Measurements from ENCODE around the gene NTRK2. TPM values are rescaled to one million over a fixed set of nuclear protein-coding genes. Genes with fewer than 3 reads are reported as not detected.

Gene NTRK2
- polyA plus RNA-seq, 1 donor: 17.6 TPM

DNA sequence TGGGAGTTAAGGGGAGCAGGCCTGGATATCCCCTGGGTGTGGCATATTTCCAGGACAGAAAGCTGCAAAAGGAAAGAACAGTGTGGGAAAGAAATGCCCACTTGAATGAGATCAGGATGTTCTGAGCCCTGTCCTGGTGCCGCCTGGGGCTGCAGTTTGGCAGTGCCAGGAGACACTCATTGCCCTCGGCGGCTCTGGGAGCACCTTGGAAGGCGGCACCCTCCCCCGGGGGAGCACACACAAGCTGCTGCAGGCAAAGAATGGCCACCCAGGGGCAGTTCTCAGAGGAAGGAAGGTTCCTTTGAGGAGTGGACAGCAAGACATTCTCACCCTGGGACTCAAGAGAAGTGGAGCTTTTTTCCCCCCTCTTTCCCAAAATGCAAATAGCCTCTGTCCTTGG, 305.3 kb downstream of the NTRK2 start:
- no peak for DNase-seq (ENCODE audit: low read depth)

DNA sequence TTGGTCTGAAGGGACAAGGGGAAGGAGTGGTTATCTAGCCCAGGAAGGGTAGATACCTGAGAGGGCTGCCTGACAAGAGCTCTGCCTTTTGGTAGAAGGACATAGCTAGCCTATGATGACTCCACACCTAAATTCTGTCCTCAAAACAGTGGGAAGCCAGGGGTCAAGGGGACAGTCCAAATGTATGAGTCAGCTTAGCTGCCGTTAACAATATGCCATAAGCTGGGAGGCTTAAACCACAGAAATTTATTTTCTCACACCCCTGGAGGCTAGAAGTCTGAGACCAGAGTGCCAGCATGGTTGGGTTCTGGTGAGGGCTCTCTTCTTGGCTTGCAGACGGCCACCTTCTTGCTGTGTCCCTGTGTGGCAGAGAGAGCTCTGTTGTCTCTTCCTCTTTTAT, 306.4 kb downstream of the NTRK2 start:
- DNase-seq (ENCODE audit: low read depth): no peak

DNA sequence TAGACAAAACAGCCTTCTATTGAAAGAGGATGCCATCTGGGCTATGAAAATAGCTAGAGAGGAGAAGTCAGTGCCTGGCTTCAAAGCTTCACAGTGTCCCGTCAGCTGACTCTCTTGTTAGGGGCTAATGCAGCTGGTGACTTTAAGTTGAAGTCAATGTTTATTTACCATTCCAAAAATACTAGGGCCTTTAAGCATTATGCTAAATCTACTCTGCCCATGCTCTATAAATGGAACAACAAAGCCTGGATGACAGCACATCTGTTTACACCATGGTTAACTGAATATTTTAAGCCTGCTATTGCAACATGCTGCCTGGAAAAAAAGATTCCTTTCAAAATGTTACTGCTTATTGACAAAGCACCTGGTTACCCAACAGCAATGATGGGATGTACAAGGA, 309.1 kb downstream of the NTRK2 start:
- DNase-seq (ENCODE audit: low read depth): no peak

DNA sequence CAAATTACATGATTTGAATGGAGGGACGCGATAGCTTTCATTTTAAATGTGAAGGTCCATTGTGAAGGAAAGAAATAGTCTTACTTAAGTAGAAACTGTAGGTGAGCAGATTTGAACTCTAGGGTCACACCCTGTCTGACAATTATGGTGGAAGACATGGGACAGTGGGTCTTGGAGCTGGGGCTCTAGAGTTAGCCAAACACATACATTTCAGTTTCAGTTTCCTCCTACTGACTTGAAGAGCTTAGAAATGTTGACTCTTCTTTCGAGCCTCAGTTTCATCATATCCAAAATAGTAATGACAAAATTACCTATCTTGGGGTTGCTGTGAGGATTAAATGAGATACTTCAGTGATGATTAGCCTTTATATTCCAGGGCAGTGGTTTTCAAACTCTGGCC, 314.2 kb downstream of the NTRK2 start:
- no peak for DNase-seq (ENCODE audit: low read depth)

DNA sequence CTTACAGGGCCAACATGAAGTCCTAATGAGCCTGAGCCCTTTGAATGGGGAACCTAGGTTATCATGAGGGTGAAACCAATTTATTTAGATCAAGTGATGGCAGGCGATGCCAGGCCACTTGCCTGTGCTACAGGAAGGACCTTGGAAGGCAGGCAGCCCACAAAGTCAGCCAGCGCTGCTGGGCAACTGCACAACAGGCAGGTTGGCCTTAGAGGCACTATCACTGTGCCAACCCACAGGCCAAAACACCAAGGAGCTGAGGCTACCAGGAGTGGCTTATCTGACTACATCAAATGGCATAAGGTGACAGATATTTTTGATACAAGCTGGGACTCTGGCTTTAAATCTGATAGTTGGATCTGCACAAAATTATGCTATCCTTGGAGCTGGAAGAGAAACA, 319.1 kb downstream of the NTRK2 start:
- DNase-seq (ENCODE audit: low read depth): no peak

DNA sequence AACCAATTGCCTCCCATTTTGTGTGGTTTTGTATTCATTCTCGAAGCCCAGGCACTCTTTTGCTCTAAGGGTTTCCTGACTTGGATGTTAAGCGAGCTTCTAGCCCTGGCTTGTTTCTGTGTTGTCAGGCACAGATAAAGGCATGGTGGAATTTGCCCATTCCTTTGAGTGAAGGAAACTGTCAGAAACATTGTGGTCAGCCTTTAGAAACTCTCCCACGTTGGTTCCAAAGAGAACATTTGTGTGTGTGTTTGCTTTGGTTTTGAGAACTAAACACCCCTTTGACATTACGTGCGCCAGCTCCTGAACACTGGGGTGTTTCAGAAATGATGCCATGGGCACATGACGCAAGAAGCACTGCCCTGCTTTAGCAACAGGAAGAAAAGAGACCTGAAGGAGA, 320.9 kb downstream of the NTRK2 start:
- no peak for DNase-seq (ENCODE audit: low read depth)

DNA sequence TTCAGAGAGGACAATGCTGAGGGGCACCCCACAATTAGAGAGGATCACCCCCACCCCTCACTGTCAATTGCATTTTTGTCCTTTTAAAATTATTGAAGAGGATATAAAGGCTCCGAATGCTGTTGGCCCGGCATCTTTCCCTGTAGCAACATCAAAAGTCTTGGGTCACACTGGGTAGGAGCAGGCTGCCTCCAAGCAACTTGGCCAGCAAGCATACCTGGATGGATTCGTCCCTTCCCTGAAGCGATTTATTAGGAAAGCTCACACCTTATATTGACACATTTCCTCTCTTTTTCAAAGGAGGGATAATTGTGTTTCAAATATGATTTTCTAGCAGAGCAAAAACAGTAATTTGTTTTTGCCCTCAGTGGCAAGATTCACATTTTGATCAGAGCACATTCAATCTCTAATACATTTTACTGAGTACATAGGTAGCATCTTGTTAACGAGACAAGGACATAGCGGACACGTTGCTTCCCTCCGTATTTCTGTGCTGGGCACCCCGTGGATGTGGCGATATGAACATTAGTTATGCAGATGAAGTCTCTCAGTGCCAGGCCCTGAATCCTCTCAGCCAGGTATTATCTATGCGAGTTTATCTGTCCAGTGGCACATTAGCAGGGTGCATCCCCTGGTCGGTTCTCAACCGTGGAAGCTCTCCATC, 321.5 kb downstream of the NTRK2 start:
- DNase-seq (ENCODE audit: low read depth): no peak

DNA sequence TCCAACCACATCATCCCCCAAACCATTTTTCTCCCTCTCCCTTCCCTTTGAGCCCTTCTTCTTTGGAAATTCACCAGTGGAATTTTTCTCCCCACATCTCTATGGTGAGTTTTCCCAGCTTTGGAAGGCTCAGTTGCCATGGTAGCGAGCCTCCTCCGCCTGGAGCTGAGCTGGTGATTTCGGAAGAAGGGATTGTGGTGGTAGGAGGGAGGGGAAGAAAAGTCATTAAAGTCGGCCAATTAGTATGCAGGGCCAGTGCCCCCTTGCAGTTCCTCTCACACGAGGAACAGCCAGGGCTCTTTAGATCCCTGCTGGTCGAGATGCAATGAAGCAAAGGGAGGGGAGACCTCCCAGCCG, 322.0 kb downstream of the NTRK2 start:
- no peak for DNase-seq (ENCODE audit: low read depth)

DNA sequence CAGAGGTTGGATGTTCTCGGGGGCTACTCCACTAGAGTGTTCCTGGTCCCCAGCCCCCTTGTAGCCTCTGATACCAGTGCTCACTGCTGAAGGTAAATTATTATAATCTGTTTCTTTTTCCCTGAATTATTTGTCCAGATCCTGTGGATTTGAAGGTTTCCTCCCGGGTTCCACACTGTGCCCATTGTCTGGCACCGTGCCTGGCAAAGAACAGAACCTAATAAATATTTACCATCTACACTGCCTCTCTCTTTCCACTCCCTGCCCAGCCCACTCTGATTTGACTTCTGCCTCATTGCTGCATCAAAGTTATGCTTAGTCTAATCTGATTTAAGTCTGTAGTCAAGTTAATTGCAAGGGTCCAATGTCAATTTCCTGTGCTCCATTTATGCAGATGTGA, 322.9 kb downstream of the NTRK2 start:
- DNase-seq (ENCODE audit: low read depth): no peak

DNA sequence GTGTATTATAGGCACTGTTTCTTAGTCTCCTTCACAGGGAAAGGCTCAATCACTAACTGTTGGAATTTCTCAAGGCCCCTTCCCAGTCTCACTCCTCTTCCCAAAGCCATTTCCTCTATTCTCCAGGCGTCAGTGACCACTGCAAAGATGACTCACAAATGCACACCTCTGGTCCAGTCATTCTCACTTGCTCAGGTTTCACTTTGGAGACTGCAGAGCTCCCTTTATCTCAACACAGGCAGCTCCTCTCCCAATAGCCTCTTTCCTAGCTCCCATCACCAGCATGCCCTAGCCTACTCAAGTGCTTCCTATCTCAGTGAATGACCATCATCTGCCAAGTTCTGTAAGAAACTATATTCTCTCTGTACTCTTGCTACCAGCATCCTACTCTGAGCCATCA, 323.6 kb downstream of the NTRK2 start:
- no peak for DNase-seq (ENCODE audit: low read depth)

DNA sequence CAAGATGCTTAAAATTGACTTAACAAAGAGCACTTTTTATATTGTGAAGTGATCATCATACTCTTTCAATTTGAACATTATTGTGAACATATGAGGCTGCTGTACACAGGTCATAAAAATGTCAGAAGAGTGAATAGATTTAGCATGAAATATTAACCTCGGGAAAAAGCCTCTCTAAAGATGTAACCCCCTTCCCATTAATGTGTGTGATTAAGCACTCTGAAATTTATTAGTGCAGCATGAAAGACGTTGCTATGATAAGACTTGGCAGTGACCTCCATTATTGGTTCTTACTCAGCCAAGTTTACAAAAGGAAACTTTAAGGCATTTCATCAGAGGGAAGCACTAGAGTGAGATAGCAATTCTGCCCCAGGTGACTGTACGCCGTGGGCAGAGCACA, 326.5 kb downstream of the NTRK2 start:
- DNase-seq (ENCODE audit: low read depth): no peak

DNA sequence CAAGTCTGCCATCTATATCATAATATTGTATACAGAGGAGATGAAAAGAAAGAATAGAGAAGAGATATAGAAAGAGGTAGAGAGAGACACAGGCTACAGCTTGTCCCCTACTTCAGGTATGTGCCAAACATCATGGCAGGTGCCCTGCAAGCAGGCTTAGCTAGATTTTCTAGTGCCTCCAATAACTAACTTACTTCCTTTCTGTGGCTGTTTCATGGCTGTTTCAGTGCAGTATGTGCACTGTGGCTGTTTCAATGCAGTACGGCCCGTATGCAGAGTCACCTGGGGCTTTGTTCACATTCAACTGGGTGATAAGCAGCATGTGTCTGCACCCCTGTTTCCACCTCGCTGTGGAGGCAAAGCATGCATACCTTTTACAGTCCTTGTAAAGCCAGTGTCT, 327.2 kb downstream of the NTRK2 start:
- no peak for DNase-seq (ENCODE audit: low read depth)

DNA sequence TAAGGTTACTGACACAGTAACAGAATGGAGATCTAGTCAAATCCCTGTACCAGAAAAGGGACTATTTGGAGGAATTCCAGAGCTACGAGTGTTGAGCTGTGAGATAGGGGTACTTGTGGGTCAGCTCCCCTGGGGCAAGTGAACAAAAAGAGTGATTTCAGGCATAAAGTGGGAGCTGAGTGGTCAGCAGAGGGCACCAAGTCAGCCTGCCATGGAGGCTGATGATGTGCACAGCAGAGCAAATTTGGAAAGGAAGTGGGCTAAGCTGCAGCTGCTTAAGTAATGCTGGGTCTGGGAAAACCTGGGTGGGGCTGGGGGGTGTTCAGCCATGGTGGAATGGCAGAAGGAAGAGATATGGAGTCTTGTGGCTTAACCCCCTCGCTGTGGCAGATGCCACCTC, 327.9 kb downstream of the NTRK2 start:
- DNase-seq (ENCODE audit: low read depth): no peak

DNA sequence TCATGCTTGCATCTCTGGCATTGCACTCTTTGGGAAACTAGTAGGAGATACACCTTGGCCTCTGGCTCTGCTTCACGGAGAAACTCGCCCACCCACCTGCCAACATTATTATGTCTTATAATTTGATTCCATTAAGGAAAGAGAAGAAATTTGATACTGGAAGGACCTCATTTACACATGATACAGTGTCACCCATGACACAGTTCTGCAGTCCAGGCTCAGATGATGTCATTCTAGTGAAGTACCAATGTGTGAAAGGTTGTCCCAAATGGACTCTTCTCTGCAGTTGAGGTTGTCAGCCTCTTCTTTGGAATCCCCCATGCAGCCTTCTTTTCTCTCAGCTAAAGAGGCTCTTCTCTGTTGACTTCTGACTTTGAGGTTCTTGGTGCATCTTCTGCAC, 329.1 kb downstream of the NTRK2 start:
- DNase-seq (ENCODE audit: low read depth): no peak

DNA sequence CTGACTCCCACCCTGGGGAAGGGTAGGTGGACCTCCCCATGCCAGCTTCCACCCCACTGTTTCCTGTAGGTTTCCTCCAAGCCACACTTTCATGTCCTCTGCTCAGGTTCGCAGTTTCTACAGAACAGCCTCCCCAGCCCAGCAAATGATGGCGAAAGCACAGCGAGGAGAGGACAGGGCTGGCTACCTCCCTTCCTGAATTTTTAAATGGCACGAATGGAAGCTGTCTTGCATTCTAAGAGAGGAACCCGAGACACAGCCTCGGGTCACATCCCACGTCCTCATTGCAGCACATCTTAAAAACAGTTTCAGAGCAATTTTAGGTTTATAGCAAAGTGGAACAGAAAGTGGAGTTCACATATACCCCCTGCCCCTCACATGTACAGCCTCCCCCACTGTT, 330.3 kb downstream of the NTRK2 start:
- no peak for DNase-seq (ENCODE audit: low read depth)

DNA sequence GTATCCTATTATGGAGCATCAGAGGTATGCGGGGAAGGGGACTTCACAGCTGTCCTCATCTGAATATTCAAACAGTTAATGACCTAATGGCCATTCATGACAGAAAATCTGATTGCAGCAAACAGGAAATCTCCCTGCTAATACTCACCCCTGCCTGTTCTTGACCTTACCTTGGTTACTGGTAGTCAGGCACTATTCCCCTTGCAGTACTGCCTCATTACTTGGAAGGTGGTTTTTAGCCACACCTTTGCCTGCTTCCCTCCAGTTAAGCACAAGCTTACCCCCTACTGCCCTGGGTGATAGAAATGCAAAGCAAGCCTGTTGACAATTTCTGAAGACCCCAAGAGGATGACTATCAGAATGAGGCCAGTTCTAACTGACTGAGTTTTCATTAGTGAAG, 332.4 kb downstream of the NTRK2 start:
- no peak for DNase-seq (ENCODE audit: low read depth)

DNA sequence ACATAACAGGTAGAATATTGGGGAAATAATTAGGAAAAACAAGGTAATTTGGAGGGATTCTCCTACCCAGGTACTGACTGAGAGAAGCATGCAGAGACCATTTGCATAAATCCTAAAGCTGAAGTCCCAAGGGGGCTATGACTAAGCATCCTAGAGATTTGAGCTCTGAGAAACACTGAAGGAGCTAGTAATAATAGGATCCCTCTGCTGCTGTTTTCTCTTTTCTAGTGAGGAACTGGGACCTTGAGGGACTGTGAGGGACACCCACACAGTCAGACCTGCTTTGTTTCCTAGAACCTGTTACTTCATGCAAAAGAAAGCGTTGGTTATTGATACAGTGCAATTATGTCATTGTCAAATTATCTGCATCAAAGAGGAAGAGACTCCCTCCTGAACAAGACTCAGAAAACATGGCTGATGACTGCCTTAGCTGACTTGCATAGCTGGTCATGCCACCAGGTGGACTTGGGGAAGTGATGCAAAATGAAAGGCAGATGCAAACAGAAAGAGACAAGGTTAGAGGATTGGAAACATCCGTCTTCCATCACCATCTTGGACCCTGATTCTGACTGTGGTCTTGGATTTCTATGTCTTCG, 335.4 kb downstream of the NTRK2 start:
- no peak for DNase-seq (ENCODE audit: low read depth)

DNA sequence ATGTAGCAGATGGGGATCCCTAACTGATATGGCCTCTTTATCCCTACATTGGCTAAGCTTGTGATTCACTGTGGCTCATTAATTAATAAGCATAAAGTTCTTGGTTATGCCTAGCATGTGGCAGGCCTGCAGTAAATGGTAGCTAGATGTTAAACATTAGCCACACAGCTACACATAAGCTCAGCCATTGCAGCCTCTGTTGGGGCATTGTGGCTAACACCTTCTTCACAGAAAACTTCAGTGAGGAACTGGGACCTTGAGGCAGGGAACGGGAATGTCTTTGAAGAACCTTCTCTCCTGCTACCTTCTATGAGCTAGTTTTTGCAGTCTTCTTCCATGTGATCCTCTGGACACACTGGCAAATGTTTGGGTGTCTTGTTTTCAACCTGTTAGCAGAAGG, 338.2 kb downstream of the NTRK2 start:
- DNase-seq (ENCODE audit: low read depth): no peak

DNA sequence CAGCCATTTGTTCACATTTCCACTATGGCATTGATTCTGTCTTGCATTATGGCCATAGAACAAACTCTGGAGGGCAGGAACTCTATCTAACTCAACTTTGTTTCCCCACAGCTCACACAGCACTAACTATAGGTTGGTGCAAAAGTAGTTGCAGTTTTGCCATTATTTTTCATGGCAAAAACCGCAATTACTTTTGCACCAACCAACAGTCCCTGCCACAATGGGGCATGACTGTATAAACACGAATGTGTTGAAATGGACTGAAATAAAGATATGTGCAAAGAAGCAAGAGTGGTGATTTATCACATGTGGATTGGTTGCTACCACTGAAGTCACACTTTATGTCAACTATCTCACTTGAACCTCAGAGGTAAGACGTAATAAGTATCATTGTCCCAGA, 338.7 kb downstream of the NTRK2 start:
- no peak for DNase-seq (ENCODE audit: low read depth)

DNA sequence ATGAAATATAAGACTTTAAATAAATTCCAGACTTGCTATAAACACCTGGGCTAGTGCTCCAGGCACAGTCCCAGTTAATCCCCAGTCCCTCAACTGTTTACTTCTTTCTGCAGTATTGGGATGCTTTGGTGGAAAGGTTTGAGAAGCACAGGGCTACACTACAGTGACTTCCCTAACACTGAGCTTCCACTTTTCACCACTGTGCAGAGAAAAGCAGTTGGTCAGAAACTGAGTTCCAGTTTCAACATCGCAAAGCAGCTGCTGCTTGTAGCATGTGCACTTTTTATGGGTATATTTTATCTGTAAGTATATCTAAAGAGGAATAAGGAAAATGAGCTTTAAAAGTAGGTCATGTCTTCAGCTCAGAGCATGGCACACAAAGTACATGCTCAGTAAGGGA, 339.7 kb downstream of the NTRK2 start:
- DNase-seq (ENCODE audit: low read depth): no peak

DNA sequence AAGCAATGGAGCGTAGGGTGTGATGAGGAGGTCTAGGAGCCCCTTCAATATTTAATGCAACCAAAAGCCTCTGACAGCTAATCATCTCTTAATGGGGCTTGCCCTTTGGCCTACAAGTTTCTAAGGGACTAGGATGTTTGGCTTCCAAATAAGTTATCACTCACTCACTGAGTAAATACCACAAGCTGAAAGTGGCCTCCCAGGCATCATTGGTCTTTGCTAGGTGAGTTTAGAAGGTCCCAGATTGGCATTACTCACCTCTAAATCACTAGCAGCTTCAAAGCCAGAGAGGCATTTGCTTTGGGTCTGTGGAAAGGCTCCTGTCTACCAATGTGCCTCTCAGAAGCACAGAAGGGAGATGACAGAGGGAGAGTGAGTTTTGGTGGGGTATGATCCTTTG, 344.2 kb downstream of the NTRK2 start:
- DNase-seq (ENCODE audit: low read depth): no peak

DNA sequence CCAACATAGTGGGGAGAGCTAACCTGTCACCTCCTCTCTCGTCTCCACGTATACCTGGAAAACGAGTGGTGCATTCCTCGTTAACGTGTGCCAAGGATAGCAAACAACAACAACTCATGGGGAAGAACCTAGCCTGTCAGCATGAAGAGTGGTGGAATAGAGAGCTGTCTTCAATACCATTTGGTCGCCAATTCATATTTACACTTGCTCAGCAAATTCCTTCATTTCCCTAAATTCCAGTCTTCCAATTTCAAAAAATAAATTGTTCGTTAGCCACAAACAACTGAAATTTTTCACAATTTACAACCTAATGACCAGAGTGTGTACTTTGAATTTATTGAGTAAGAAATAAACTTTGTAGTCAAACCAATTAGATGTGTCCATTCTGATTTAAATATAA, 344.8 kb downstream of the NTRK2 start:
- no peak for DNase-seq (ENCODE audit: low read depth)

DNA sequence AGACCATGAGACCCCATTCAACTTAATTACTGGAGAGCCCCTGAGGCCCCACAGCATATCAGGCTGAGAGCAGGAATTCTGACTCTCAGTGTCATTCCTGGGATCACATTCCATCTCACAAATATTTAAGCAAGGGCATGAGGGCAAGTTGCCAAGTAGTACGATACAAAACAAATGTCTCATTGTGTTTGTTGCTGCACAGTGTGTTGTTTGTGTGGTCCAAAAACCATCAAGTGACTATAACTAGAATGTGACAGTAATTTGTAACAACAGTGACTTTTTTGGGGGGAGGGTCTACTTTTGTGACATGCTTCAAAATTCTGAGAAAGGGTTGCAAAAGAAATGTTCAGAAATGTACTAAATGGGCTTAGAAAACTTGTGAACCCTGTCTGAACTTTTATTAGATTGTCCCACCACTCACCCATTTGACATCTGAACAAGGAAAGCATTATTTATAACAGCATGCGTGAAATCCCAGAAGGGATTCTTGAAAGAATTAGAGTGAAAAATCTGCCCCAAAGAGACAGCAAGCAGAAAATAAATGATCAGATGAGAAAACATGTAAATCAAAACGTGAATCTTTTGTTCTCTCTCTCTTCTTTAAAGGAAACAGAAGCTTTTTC, 347.0 kb downstream of the NTRK2 start:
- no peak for DNase-seq (ENCODE audit: low read depth)

DNA sequence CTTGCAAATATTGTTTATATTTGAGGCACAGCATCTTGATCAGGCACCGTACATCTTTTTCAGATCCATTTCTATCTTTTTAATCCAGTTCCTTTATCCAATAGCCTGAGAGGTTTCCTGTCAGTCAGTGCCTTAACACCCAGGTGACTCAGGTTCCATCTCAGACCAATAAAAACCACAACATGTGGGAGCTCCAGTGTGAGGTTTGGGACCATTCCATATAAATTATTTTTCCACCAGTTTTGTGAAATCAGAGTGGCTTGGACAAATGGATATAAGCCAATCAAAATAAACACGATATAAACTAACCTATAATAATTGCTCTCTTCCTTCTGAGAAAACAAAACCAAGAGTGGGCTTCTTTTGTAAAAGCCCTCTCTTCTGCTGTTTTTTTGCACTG, 351.3 kb downstream of the NTRK2 start:
- DNase-seq (ENCODE audit: low read depth): no peak
